Measurements from ENCODE around the gene KDM3B.
A peak's percentile ranks its signal among the peaks of the same experiment; 100 is the strongest.

KDM3B gene

GRCh38 chr5:138359621-138360020, 7.1 kb downstream of the KDM3B start:
- Histone ChIP-seq H3K9me3 (ENCODE audit: insufficient read depth, low read depth, low read length) (no peaks in the 10 kb centered on the region), H3K27me3 (ENCODE audit: insufficient read depth, low read length, poor library complexity, severe bottlenecking) (no peaks in the 10 kb centered on the region), H3K9me2 (replicated peaks; ENCODE audit: low read depth, low read length) (no peaks in the 10 kb centered on the region), H3K4me3 (ENCODE audit: low read length, poor library complexity, severe bottlenecking) (peak overlapping the region; percentile 20), H3K9ac (ENCODE audit: low read depth, low read length, poor library complexity, severe bottlenecking) (no peak overlapping the region), H3K4me1 (ENCODE audit: insufficient read depth, low read length, poor library complexity, severe bottlenecking) (peaks cover 18% of the 10 kb centered on the region), H3K36me3 (ENCODE audit: insufficient read depth, low read length) (no peaks in the 10 kb centered on the region), H4K20me1 (ENCODE audit: insufficient read depth, low read length, poor library complexity, severe bottlenecking) (peaks cover 56% of the 10 kb centered on the region), H3K79me2 (ENCODE audit: insufficient read depth, low read length) (peaks cover 93% of the 10 kb centered on the region), H3K4me2 (ENCODE audit: low read depth, low read length, poor library complexity, severe bottlenecking) (peak overlapping the region; percentile 51), H3F3A (ENCODE audit: low read depth) (no peaks in the 10 kb centered on the region), H2AFZ (ENCODE audit: low read length) (no peak overlapping the region)
- TF ChIP-seq CTCF (conservative IDR thresholded peaks at IDR 0.05; ENCODE audit: low read length) (no peak), EZH2phosphoT487 (IDR thresholded peaks at IDR 0.05; ENCODE audit: borderline replicate concordance) (no peak)

GRCh38 chr5:138360941-138361452, 8.5 kb downstream of the KDM3B start:
- Histone ChIP-seq H3K27me3 (ENCODE audit: insufficient read depth, low read length, poor library complexity, severe bottlenecking) (no peaks in the 10 kb centered on the region), H3K9me2 (replicated peaks; ENCODE audit: low read depth, low read length) (no peaks in the 10 kb centered on the region), H3K4me1 (ENCODE audit: insufficient read depth, low read length, poor library complexity, severe bottlenecking) (peaks cover 5% of the 10 kb centered on the region), H3K9me3 (ENCODE audit: insufficient read depth, low read depth, low read length) (no peaks in the 10 kb centered on the region), H4K20me1 (ENCODE audit: insufficient read depth, low read length, poor library complexity, severe bottlenecking) (peaks cover 55% of the 10 kb centered on the region), H3K4me2 (ENCODE audit: low read depth, low read length, poor library complexity, severe bottlenecking) (no peak overlapping the region), H3K9ac (ENCODE audit: low read depth, low read length, poor library complexity, severe bottlenecking) (no peak overlapping the region), H3F3A (ENCODE audit: low read depth) (no peaks in the 10 kb centered on the region), H3K79me2 (ENCODE audit: insufficient read depth, low read length) (peaks cover 93% of the 10 kb centered on the region), H3K4me3 (ENCODE audit: low read length, poor library complexity, severe bottlenecking) (no peak overlapping the region), H2AFZ (ENCODE audit: low read length) (no peak overlapping the region), H3K36me3 (ENCODE audit: insufficient read depth, low read length) (no peaks in the 10 kb centered on the region)
- TF ChIP-seq EZH2phosphoT487 (IDR thresholded peaks at IDR 0.05; ENCODE audit: borderline replicate concordance) (no peak), CTCF (conservative IDR thresholded peaks at IDR 0.05; ENCODE audit: low read length) (no peak)

- Histone ChIP-seq H3K36me3 (ENCODE audit: insufficient read depth, low read length) (no peaks in the 10 kb centered on the region), H4K20me1 (ENCODE audit: insufficient read depth, low read length, poor library complexity, severe bottlenecking) (peaks cover 72% of the 10 kb centered on the region), H3K4me1 (ENCODE audit: insufficient read depth, low read length, poor library complexity, severe bottlenecking) (peaks cover 9% of the 10 kb centered on the region)
Observed at GRCh38 chr5:138364576-138364975, 12.1 kb downstream of the KDM3B start.

More at GRCh38 chr5:138364576-138364975, 12.1 kb downstream of the KDM3B start:
- Histone ChIP-seq H3K79me2 (ENCODE audit: insufficient read depth, low read length) (peaks cover 96% of the 10 kb centered on the region), H3K4me3 (ENCODE audit: low read length, poor library complexity, severe bottlenecking) (no peak overlapping the region), H3K27me3 (ENCODE audit: insufficient read depth, low read length, poor library complexity, severe bottlenecking) (no peaks in the 10 kb centered on the region), H3K9me2 (replicated peaks; ENCODE audit: low read depth, low read length) (no peaks in the 10 kb centered on the region), H3K9me3 (ENCODE audit: insufficient read depth, low read depth, low read length) (no peaks in the 10 kb centered on the region), H3F3A (ENCODE audit: low read depth) (no peaks in the 10 kb centered on the region), H2AFZ (ENCODE audit: low read length) (no peak overlapping the region), H3K9ac (ENCODE audit: low read depth, low read length, poor library complexity, severe bottlenecking) (no peak overlapping the region), H3K4me2 (ENCODE audit: low read depth, low read length, poor library complexity, severe bottlenecking) (no peak overlapping the region)
- TF ChIP-seq EZH2phosphoT487 (IDR thresholded peaks at IDR 0.05; ENCODE audit: borderline replicate concordance) (no peak), CTCF (conservative IDR thresholded peaks at IDR 0.05; ENCODE audit: low read length) (no peak)
